ENCODE results near the gene TRIOBP. TPM values are rescaled to one million over a fixed set of nuclear protein-coding genes. Genes with fewer than 3 reads are reported as not detected.

Gene TRIOBP
- total RNA-seq, 1 experiment from 2014 or later, result 66.9 TPM

DNA sequence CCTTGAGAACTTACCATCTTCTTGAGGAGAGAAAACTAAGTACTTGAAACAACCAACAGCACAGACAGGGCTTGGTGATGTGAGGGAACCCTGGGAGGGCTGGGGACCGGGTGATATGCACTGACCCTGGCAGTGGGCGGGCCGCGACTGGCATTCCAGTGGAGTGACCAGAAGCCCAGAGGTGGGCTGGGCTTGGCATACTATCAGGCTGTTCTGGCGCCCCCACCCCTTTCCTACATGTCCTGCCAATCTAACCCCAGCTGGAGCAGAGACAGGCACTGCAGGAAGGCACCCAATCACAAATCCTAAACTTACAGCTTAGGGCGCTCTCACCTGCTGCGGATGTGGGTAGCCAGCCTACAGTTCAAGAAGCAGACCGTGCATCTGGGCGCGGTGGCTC is 56.9 kb downstream of the TRIOBP start:
- DNase-seq, result no peak
- Histone ChIP-seq H3K36me3 (replicated peaks; ENCODE audit: control insufficient read depth, insufficient read depth, low read length) (peaks cover 5% of the 10 kb centered on the region), H3K27me3 (ENCODE audit: control insufficient read depth, insufficient read depth, low read length) (no peaks in the 10 kb centered on the region), H3K4me3 (ENCODE audit: insufficient read depth, low read depth, low read length) (no peak overlapping the region)

DNA sequence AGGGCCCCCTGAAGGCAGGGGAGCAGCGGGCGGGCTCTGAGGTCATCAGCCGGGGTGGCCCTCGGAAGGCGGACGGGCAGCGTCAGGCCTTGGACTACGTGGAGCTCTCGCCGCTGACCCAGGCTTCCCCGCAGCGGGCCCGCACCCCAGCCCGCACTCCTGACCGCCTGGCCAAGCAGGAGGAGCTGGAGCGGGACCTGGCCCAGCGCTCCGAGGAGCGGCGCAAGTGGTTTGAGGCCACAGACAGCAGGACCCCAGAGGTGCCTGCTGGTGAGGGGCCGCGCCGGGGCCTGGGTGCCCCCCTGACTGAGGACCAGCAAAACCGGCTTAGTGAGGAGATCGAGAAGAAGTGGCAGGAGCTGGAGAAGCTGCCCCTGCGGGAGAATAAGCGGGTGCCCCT is 60.8 kb downstream of the TRIOBP start:
- H3K4me3 ChIP-seq (ENCODE audit: insufficient read depth, low read depth, low read length), result no peak overlapping the region
- no peak for DNase-seq
- no peaks in the 10 kb centered on the region for H3K27me3 ChIP-seq (ENCODE audit: control insufficient read depth, insufficient read depth, low read length)
- peaks cover 8% of the 10 kb centered on the region for H3K36me3 ChIP-seq (replicated peaks; ENCODE audit: control insufficient read depth, insufficient read depth, low read length)

DNA sequence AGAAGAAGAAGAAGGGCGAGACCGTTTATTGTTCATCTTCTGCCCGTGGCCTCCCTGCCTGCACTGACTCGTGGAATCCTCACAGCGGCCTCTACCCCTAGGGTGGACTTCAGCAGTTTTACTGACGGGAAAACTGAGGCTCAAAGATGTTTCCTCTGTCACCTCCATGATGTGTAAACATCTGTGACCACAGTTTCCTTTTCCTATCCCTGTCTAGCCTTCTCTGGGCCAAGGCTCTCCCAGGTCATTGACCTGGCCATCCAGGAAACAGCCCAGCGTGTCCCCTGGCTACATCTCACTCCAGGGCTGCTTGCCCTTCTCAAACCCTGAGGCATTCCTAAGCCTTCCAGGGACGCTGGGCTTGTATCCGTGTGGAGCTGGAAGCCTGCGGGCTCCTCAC is 61.8 kb downstream of the TRIOBP start:
- no peak for DNase-seq
- Histone ChIP-seq H3K36me3 (replicated peaks; ENCODE audit: control insufficient read depth, insufficient read depth, low read length) (peaks cover 8% of the 10 kb centered on the region), H3K27me3 (ENCODE audit: control insufficient read depth, insufficient read depth, low read length) (no peaks in the 10 kb centered on the region), H3K4me3 (ENCODE audit: insufficient read depth, low read depth, low read length) (no peak overlapping the region)

- H3K27me3 ChIP-seq (ENCODE audit: control insufficient read depth, insufficient read depth, low read length), result no peaks in the 10 kb centered on the region
- no peak for DNase-seq
- peaks cover 8% of the 10 kb centered on the region for H3K36me3 ChIP-seq (replicated peaks; ENCODE audit: control insufficient read depth, insufficient read depth, low read length)
- H3K4me3 ChIP-seq (ENCODE audit: insufficient read depth, low read depth, low read length), result no peak overlapping the region
These were observed 62.4 kb downstream of the TRIOBP start for GRCh38 chr22:37759281-37759680.

GRCh38 chr22:37760152-37760551 is 63.3 kb downstream of the TRIOBP start:
- H3K27me3 ChIP-seq (ENCODE audit: control insufficient read depth, insufficient read depth, low read length), result no peaks in the 10 kb centered on the region
- H3K36me3 ChIP-seq (replicated peaks; ENCODE audit: control insufficient read depth, insufficient read depth, low read length), result peaks cover 8% of the 10 kb centered on the region
- no peak for DNase-seq
- H3K4me3 ChIP-seq (ENCODE audit: insufficient read depth, low read depth, low read length), result no peak overlapping the region

DNA sequence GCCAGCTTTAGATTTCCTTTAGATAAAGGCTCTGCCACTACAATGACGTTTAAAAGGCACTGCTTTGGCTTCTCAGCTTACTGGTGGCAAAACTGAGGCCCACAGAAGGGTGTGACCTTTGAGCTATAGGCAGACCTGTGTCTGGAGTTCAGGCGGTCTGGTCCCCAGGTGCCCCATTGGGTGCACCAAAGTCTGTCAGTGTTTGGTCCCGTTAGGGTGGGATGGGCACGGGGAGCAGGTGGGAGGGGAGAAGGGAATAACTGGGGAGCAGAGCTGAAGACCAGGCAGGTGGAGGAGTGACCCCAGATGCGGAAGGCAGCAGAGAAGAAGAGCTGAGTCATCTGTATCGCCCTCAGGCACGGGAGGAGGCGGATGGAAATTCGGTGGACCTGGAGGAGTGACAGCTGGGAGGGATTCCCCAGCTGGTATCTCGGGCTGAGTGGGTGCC is 65.6 kb downstream of the TRIOBP start:
- no peak for DNase-seq
- Histone ChIP-seq H3K36me3 (replicated peaks; ENCODE audit: control insufficient read depth, insufficient read depth, low read length) (peaks cover 5% of the 10 kb centered on the region), H3K27me3 (ENCODE audit: control insufficient read depth, insufficient read depth, low read length) (no peaks in the 10 kb centered on the region), H3K4me3 (ENCODE audit: insufficient read depth, low read depth, low read length) (no peak overlapping the region)

- Histone ChIP-seq H3K36me3 (replicated peaks; ENCODE audit: control insufficient read depth, insufficient read depth, low read length) (peaks cover 5% of the 10 kb centered on the region), H3K4me3 (ENCODE audit: insufficient read depth, low read depth, low read length) (no peak overlapping the region), H3K27me3 (ENCODE audit: control insufficient read depth, insufficient read depth, low read length) (no peaks in the 10 kb centered on the region)
- no peak for DNase-seq
These were observed 66.2 kb downstream of the TRIOBP start for GRCh38 chr22:37763012-37763411.

GRCh38 chr22:37763652-37764051 is 66.8 kb downstream of the TRIOBP start:
- peaks cover 4% of the 10 kb centered on the region for H3K36me3 ChIP-seq (replicated peaks; ENCODE audit: control insufficient read depth, insufficient read depth, low read length)
- no peak for DNase-seq
- no peak overlapping the region for H3K4me3 ChIP-seq (ENCODE audit: insufficient read depth, low read depth, low read length)
- no peaks in the 10 kb centered on the region for H3K27me3 ChIP-seq (ENCODE audit: control insufficient read depth, insufficient read depth, low read length)

- Histone ChIP-seq H3K4me3 (ENCODE audit: insufficient read depth, low read depth, low read length) (no peak overlapping the region), H3K27me3 (ENCODE audit: control insufficient read depth, insufficient read depth, low read length) (no peaks in the 10 kb centered on the region), H3K36me3 (replicated peaks; ENCODE audit: control insufficient read depth, insufficient read depth, low read length) (no peaks in the 10 kb centered on the region)
- DNase-seq, result no peak
These were observed 67.8 kb downstream of the TRIOBP start for GRCh38 chr22:37764622-37765021.

GRCh38 chr22:37765498-37765897 is 68.7 kb downstream of the TRIOBP start:
- no peak for DNase-seq
- H3K36me3 ChIP-seq (replicated peaks; ENCODE audit: control insufficient read depth, insufficient read depth, low read length), result no peaks in the 10 kb centered on the region

DNA sequence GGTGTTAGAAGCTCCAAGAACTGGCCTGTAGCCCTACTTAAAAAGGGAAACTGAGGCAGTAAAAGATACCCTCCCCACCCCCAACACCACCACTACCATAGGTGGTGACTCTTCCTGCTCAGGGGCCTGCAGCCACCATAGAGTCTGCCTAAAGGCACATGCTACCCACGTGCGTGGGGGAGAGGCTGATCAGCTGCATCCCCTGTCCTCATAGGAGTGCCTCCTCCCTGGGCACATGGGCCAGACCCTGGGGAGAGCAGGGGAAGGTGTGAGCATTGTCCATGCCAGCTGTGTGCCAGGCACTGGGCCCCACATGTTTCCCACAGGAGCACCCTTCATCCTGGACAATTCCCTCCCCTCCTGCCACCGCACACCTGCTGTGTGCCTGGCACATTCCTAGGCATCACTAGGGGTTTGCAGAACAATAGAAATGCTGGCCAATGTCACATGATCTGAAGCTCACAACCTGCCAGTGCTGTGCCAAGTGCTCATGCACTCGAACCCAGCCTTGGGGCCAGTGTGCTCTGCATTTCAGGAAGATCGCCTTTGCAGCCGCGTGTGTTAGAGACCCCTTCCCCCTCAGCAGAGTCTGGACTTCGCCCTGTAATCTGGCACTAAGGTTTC is 69.2 kb downstream of the TRIOBP start:
- no peak overlapping the region for H3K4me3 ChIP-seq (ENCODE audit: insufficient read depth, low read depth, low read length)
- H3K27me3 ChIP-seq (ENCODE audit: control insufficient read depth, insufficient read depth, low read length), result no peaks in the 10 kb centered on the region
- H3K36me3 ChIP-seq (replicated peaks; ENCODE audit: control insufficient read depth, insufficient read depth, low read length), result no peaks in the 10 kb centered on the region
- DNase-seq, result no peak

More at GRCh38 chr22:37765498-37765897, 68.7 kb downstream of the TRIOBP start:
- no peak overlapping the region for H3K4me3 ChIP-seq (ENCODE audit: insufficient read depth, low read depth, low read length)
- H3K27me3 ChIP-seq (ENCODE audit: control insufficient read depth, insufficient read depth, low read length), result no peaks in the 10 kb centered on the region

GRCh38 chr22:37768273-37768672 is 71.4 kb downstream of the TRIOBP start:
- H3K27me3 ChIP-seq (ENCODE audit: control insufficient read depth, insufficient read depth, low read length), result no peaks in the 10 kb centered on the region
- DNase-seq, result peak; percentile 77
- H3K4me3 ChIP-seq (ENCODE audit: insufficient read depth, low read depth, low read length), result no peak overlapping the region
- peaks cover 4% of the 10 kb centered on the region for H3K36me3 ChIP-seq (replicated peaks; ENCODE audit: control insufficient read depth, insufficient read depth, low read length)

DNA sequence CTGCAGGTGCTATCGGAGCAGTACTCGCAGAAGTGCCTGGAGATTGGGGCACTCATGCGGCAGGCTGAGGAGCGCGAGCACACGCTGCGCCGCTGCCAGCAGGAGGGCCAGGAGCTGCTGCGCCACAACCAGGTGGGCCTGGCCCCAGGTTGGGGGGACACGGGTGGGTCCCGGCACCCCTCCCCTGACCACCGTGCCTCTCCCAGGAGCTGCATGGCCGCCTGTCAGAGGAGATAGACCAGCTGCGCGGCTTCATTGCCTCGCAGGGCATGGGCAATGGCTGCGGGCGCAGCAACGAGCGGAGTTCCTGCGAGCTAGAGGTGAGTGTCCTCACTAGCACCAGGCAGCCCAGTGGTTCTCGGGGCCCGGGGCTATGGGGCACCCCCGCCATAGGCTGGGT is 72.2 kb downstream of the TRIOBP start:
- Histone ChIP-seq H3K36me3 (replicated peaks; ENCODE audit: control insufficient read depth, insufficient read depth, low read length) (peaks cover 4% of the 10 kb centered on the region), H3K4me3 (ENCODE audit: insufficient read depth, low read depth, low read length) (no peak overlapping the region), H3K27me3 (ENCODE audit: control insufficient read depth, insufficient read depth, low read length) (no peaks in the 10 kb centered on the region)
- DNase-seq, result no peak

- DNase-seq, result no peak
- H3K36me3 ChIP-seq (replicated peaks; ENCODE audit: control insufficient read depth, insufficient read depth, low read length), result peaks cover 4% of the 10 kb centered on the region
- H3K27me3 ChIP-seq (ENCODE audit: control insufficient read depth, insufficient read depth, low read length), result no peaks in the 10 kb centered on the region
- H3K4me3 ChIP-seq (ENCODE audit: insufficient read depth, low read depth, low read length), result no peak overlapping the region
These were observed 74.2 kb downstream of the TRIOBP start for GRCh38 chr22:37771081-37771480.

DNA sequence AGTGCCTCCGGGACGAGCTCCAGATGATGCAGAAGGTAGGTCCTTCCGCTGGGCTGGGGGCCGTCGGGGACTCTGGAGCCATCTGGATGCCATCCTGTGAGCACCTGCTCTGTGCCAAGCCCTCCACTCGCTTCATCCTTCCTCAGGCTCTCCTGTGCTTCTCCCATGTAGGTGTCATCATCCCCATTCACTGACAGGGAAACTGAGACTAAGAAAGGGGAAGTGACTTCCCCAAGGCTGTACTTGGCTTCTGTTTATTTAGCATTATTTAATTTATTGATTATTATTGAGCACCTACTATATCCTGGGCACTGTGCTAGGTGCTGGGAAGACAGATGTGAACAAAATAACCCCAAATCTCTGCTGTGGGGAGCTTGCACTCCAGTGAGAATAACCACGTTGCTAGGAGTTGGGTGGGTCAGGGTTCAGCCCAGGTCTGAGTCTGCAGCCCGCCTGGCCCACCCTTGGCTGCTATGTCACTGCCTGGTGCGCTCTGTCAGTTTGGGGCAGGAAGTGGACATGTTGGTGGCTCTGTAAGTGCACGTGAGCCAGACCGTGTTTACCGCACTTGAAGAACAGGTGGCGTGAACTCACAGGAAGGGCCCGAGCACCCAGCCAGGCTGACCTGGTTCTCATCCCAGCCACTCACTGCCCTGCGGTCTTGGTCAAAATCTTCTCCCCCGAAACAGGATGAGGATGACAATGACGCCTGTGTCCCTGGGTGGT is 75.0 kb downstream of the TRIOBP start:
- Histone ChIP-seq H3K4me3 (ENCODE audit: insufficient read depth, low read depth, low read length) (no peak overlapping the region), H3K27me3 (ENCODE audit: control insufficient read depth, insufficient read depth, low read length) (no peaks in the 10 kb centered on the region), H3K36me3 (replicated peaks; ENCODE audit: control insufficient read depth, insufficient read depth, low read length) (peaks cover 4% of the 10 kb centered on the region)
- DNase-seq, result no peak

All from H7 (cell line).